ENCODE measurements around the gene DAPK2.

The DAPK2 gene

DNA sequence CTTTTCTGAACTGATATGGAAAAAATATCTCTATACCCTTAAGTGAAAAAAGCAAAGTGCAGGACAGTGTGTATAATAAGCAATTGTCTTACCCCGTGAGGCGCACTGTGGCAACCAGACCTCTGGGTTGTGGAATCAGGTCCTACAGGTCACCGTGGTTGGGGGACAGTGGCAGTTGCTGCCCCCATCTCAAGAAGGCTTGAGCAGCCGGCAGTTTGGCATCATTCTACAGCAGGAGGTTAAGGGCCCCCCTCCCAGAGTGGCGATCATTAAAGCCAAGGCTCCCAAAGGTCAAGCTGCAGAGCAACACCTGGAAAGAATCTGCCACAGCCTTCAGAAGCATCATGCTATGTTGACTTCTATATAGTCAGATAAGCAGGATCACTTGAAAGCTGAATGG, 156.5 kb downstream of the DAPK2 start:
- Histone ChIP-seq H3K36me3 (ENCODE audit: insufficient read depth, low read length) (no peaks in the 10 kb centered on the region), H3K4me3 (ENCODE audit: low read length, poor library complexity, severe bottlenecking) (no peak overlapping the region), H3K9me3 (ENCODE audit: insufficient read depth, low read depth, low read length) (no peaks in the 10 kb centered on the region), H3F3A (ENCODE audit: low read depth) (peaks cover 3% of the 10 kb centered on the region; the same call in 1 of the 2 replicates), H3K9ac (ENCODE audit: low read depth, low read length, poor library complexity, severe bottlenecking) (no peak overlapping the region), H3K4me2 (ENCODE audit: low read depth, low read length, poor library complexity, severe bottlenecking) (no peak overlapping the region), H2AFZ (ENCODE audit: low read length) (no peak overlapping the region), H3K27me3 (ENCODE audit: insufficient read depth, low read length, poor library complexity, severe bottlenecking) (no peaks in the 10 kb centered on the region), H3K9me2 (replicated peaks; ENCODE audit: low read depth, low read length) (no peaks in the 10 kb centered on the region), H4K20me1 (ENCODE audit: insufficient read depth, low read length, poor library complexity, severe bottlenecking) (no peaks in the 10 kb centered on the region), H3K79me2 (ENCODE audit: insufficient read depth, low read length) (no peaks in the 10 kb centered on the region), H3K4me1 (ENCODE audit: insufficient read depth, low read length, poor library complexity, severe bottlenecking) (peaks cover 35% of the 10 kb centered on the region)
- TF ChIP-seq, protein P1, sequence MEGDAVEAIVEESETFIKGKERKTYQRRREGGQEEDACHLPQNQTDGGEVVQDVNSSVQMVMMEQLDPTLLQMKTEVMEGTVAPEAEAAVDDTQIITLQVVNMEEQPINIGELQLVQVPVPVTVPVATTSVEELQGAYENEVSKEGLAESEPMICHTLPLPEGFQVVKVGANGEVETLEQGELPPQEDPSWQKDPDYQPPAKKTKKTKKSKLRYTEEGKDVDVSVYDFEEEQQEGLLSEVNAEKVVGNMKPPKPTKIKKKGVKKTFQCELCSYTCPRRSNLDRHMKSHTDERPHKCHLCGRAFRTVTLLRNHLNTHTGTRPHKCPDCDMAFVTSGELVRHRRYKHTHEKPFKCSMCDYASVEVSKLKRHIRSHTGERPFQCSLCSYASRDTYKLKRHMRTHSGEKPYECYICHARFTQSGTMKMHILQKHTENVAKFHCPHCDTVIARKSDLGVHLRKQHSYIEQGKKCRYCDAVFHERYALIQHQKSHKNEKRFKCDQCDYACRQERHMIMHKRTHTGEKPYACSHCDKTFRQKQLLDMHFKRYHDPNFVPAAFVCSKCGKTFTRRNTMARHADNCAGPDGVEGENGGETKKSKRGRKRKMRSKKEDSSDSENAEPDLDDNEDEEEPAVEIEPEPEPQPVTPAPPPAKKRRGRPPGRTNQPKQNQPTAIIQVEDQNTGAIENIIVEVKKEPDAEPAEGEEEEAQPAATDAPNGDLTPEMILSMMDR (conservative IDR thresholded peaks at IDR 0.05; ENCODE audit: low read length) = no peak
- TF ChIP-seq EZH2phosphoT487 (IDR thresholded peaks at IDR 0.05; ENCODE audit: borderline replicate concordance) = no peak

DNA sequence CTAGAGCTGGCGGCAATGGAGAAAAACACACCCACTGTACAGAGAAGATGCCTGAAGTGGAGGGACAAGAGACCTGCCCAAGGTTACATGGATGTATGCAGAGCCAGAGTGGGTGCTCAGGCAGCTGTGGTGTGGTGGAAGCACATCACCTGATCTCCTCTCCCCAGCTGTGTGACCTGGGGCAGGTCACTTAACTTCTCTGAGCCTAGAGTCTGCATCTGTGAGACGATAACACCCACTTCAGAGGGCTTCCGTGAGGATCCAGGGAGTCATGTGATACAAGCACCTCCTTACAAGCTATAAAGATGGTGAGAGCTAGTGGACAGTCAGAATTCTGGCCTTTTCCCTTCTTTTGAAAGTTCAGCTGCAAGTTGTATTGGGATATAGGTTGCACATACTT, 157.5 kb downstream of the DAPK2 start:
- Histone ChIP-seq H3K9ac (ENCODE audit: low read depth, low read length, poor library complexity, severe bottlenecking) (no peak overlapping the region), H3K4me2 (ENCODE audit: low read depth, low read length, poor library complexity, severe bottlenecking) (no peak overlapping the region), H3K9me2 (replicated peaks; ENCODE audit: low read depth, low read length) (no peaks in the 10 kb centered on the region), H3K9me3 (ENCODE audit: insufficient read depth, low read depth, low read length) (no peaks in the 10 kb centered on the region), H3K4me3 (ENCODE audit: low read length, poor library complexity, severe bottlenecking) (no peak overlapping the region), H3K27me3 (ENCODE audit: insufficient read depth, low read length, poor library complexity, severe bottlenecking) (no peaks in the 10 kb centered on the region), H3K36me3 (ENCODE audit: insufficient read depth, low read length) (no peaks in the 10 kb centered on the region), H4K20me1 (ENCODE audit: insufficient read depth, low read length, poor library complexity, severe bottlenecking) (no peaks in the 10 kb centered on the region), H3K79me2 (ENCODE audit: insufficient read depth, low read length) (no peaks in the 10 kb centered on the region), H2AFZ (ENCODE audit: low read length) (no peak overlapping the region), H3F3A (ENCODE audit: low read depth) (peaks cover 3% of the 10 kb centered on the region; the same call in 1 of the 2 replicates), H3K4me1 (ENCODE audit: insufficient read depth, low read length, poor library complexity, severe bottlenecking) (peaks cover 25% of the 10 kb centered on the region)
- no peak for TF ChIP-seq EZH2phosphoT487 (IDR thresholded peaks at IDR 0.05; ENCODE audit: borderline replicate concordance)
- TF ChIP-seq, protein P1 (conservative IDR thresholded peaks at IDR 0.05; ENCODE audit: low read length) = no peak

- Histone ChIP-seq H3K9me2 (replicated peaks; ENCODE audit: low read depth, low read length) (no peaks in the 10 kb centered on the region), H3K36me3 (ENCODE audit: insufficient read depth, low read length) (no peaks in the 10 kb centered on the region), H3K4me2 (ENCODE audit: low read depth, low read length, poor library complexity, severe bottlenecking) (no peak overlapping the region), H3K9me3 (ENCODE audit: insufficient read depth, low read depth, low read length) (no peaks in the 10 kb centered on the region), H3K4me3 (ENCODE audit: low read length, poor library complexity, severe bottlenecking) (no peak overlapping the region), H2AFZ (ENCODE audit: low read length) (no peak overlapping the region), H4K20me1 (ENCODE audit: insufficient read depth, low read length, poor library complexity, severe bottlenecking) (no peaks in the 10 kb centered on the region), H3K9ac (ENCODE audit: low read depth, low read length, poor library complexity, severe bottlenecking) (no peak overlapping the region), H3K27me3 (ENCODE audit: insufficient read depth, low read length, poor library complexity, severe bottlenecking) (no peaks in the 10 kb centered on the region), H3F3A (ENCODE audit: low read depth) (peaks cover 3% of the 10 kb centered on the region; the same call in 1 of the 2 replicates), H3K4me1 (ENCODE audit: insufficient read depth, low read length, poor library complexity, severe bottlenecking) (peaks cover 19% of the 10 kb centered on the region), H3K79me2 (ENCODE audit: insufficient read depth, low read length) (no peaks in the 10 kb centered on the region)
- no peak for TF ChIP-seq EZH2phosphoT487 (IDR thresholded peaks at IDR 0.05; ENCODE audit: borderline replicate concordance)
- TF ChIP-seq, protein P1 (conservative IDR thresholded peaks at IDR 0.05; ENCODE audit: low read length) = no peak
Measured at GRCh38 chr15:63888146-63888545, 158.1 kb downstream of the DAPK2 start.

Measured in Loucy (cell line).